Testis (tissue), 3 donors: ENCODE data around the gene CDKAL1. TPM values are rescaled to one million over a fixed set of nuclear protein-coding genes. Genes with fewer than 3 reads are reported as not detected.
A peak's percentile ranks its signal among the peaks of the same experiment; 100 is the strongest.

ENCODE experiments used
- DNase-seq: peaks from one replicate; pipeline ENCODE4 v3.0.0-alpha.2; 2019
- H3K27ac ChIP-seq, 2 donors: fragments of 200-600 bp; sonication (generic); one replicate each; pipeline ENCODE4 v1.5.1; 2019
- H3K27me3 ChIP-seq: fragments of 200-600 bp; sonication (generic); one replicate; pipeline ENCODE4 v1.5.1; 2019
- H3K36me3 ChIP-seq: fragments of 200-600 bp; sonication (generic); one replicate; pipeline ENCODE4 v1.5.1; 2017; ENCODE audit warnings: low read depth; ENCODE audit errors: missing control alignments
- H3K4me1 ChIP-seq: fragments of 200-600 bp; sonication (generic); one replicate; pipeline ENCODE4 v1.5.1; 2019
- H3K4me3 ChIP-seq, 2 donors: fragments of 200-600 bp; sonication (generic); one replicate each; pipeline ENCODE4 v1.5.1; 2017 to 2019
- H3K9me3 ChIP-seq: fragments of 200-600 bp; sonication (generic); one replicate; pipeline ENCODE4 v1.5.1; 2017
- POLR2A ChIP-seq: fragments of 450-650 bp; IDR thresholded peaks from one replicate; pipeline ENCODE4 v1.6.1; 2017; ENCODE audit warnings: antibody characterized with exemption, mild to moderate bottlenecking, moderate library complexity
- WGBS, 2 donors: methylation state at CpG; one replicate each; pipeline ENCODE4 v1.1.5; 2018; 5-methylcytosine and 5-hydroxymethylcytosine counted together
- intact Hi-C: fragments of 100-400 bp; cut with DNase I; formaldehyde crosslinking; loops from one replicate; pipeline ENCODE4 v1.15.1; 2023; ENCODE audit warnings: low total_unique reads
- polyA plus RNA-seq: library from polyadenylated mRNA; stranded (reverse); fragments of 350-450 nt; fragmentation: Illumina TruSeq; extraction: RNeasy Lipid Tissue Mini Kit (QIAGEN cat#74804); gene quantifications from one replicate; pipeline ENCODE4 v1.2.3, GENCODE V29; 2014; ENCODE audit warnings: low read depth, low replicate concordance; ENCODE audit not compliant: insufficient read depth
- total RNA-seq, 2 donors: library from RNA; depleted of rRNA; stranded (reverse); fragments of >200 nt; gene quantifications; one replicate each; pipeline ENCODE4 v1.2.3, GENCODE V29; 2016
- TF ChIP-seq, protein P1 (sequence below), 3 experiments: fragments of 450-650 bp in 2 of 3; fragments of 200-600 bp in 1 of 3; sonication (generic) in 1 of 3; IDR thresholded peaks; one replicate each; pipeline ENCODE4 v1.5.1; 2016 to 2019; ENCODE audit warnings: antibody characterized with exemption in 3 of 3, mild to moderate bottlenecking in 2 of 3, moderate library complexity in 1 of 3

Gene CDKAL1
- total and polyA plus RNA-seq, 3 donors from 2014 or later, result 11.1 to 18.5 (median 16.1) TPM

DNA sequence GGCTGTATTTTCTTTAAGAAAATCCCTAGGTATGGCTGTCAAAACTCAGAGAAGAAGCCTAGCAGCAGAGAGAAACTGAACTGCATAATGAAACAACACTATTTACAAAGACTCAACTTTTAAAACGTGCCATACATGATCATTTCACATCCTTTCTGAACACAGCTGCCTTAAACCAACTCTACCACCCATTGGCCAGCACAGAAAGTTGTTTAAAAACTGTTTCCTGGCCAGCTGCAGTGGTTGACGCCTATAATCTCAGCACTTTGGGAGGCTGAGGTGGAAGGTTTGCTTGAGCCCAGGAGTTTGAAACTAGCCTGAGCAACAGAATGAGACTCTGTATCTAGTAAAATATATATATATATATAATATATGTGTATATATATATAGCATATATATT, 722.9 kb downstream of the CDKAL1 start:
- Histone ChIP-seq H3K9me3 (no peaks in the 10 kb centered on the region), H3K27me3 (no peaks in the 10 kb centered on the region), H3K4me3 (no peak overlapping the region), H3K27ac (no peak overlapping the region), H3K4me1 (no peaks in the 10 kb centered on the region), H3K36me3 (no peaks in the 10 kb centered on the region)
- intact Hi-C loops, result no loop called here
- TF ChIP-seq, protein P1, sequence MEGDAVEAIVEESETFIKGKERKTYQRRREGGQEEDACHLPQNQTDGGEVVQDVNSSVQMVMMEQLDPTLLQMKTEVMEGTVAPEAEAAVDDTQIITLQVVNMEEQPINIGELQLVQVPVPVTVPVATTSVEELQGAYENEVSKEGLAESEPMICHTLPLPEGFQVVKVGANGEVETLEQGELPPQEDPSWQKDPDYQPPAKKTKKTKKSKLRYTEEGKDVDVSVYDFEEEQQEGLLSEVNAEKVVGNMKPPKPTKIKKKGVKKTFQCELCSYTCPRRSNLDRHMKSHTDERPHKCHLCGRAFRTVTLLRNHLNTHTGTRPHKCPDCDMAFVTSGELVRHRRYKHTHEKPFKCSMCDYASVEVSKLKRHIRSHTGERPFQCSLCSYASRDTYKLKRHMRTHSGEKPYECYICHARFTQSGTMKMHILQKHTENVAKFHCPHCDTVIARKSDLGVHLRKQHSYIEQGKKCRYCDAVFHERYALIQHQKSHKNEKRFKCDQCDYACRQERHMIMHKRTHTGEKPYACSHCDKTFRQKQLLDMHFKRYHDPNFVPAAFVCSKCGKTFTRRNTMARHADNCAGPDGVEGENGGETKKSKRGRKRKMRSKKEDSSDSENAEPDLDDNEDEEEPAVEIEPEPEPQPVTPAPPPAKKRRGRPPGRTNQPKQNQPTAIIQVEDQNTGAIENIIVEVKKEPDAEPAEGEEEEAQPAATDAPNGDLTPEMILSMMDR (IDR thresholded peaks at IDR 0.05), result no peak
- no peak for TF ChIP-seq POLR2A
- WGBS, 2 donors, result 69 to 78% methylated on average over 2 of the region's 2 CpGs
- no peak for DNase-seq

DNA sequence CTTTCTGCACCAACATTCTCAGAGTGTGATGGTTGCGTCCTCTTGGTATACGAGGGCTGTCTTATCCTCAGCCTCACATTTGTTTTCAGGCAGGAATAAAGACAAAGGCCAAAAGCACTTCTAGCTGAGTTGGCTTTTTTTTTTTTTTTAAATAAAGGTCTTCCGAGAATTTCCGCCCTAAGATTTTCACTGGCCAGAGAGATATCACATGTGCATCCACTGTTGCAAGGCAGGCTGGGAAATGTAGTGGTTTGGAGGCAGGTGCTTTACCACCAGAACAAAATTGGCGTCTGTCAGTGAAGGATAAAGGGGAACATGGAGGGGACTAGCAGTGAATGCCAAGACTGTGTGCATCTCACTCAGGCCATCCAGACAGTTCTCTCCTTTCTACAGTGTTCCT, 724.4 kb downstream of the CDKAL1 start:
- Histone ChIP-seq H3K36me3 (no peaks in the 10 kb centered on the region), H3K27ac (no peak overlapping the region), H3K4me3 (no peak overlapping the region), H3K9me3 (no peaks in the 10 kb centered on the region), H3K27me3 (no peaks in the 10 kb centered on the region), H3K4me1 (no peaks in the 10 kb centered on the region)
- TF ChIP-seq, protein P1 (IDR thresholded peaks at IDR 0.05), result no peak
- no peak for TF ChIP-seq POLR2A
- intact Hi-C loops, result no loop called here
- 76 to 84% methylated on average over 5 of the region's 5 CpGs for WGBS, 2 donors
- DNase-seq, result no peak

DNA sequence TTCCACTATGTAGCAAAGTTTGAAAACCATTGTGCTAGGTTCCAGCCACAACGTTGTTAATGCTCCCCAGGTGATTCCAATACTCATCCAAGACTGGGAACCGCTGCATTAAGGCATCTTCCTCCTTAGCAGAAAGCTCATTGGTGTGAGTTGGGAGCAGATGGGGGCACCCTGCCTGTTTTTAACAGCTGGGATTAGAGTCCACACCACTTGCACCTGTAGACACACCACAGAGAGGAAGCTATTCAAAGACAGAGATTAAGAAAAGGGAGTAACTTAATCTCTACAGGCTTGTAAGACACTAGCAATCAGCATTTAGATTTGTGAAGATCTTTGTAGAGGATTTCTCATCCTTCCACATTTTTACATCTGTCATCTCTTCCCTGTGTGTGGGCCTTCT, 725.4 kb downstream of the CDKAL1 start:
- H3K9me3 ChIP-seq, result no peaks in the 10 kb centered on the region
- no peaks in the 10 kb centered on the region for H3K36me3 ChIP-seq
- H3K4me1 ChIP-seq, result no peaks in the 10 kb centered on the region
- H3K27ac ChIP-seq, result no peak overlapping the region
- DNase-seq, result no peak
- H3K27me3 ChIP-seq, result no peaks in the 10 kb centered on the region
- TF ChIP-seq POLR2A, result no peak
- TF ChIP-seq, protein P1 (IDR thresholded peaks at IDR 0.05), result no peak
- intact Hi-C loops, result no loop called here
- 56 to 73% methylated on average over 2 of the region's 2 CpGs for whole genome bisulfite sequencing, 2 donors
- H3K4me3 ChIP-seq, result no peak overlapping the region

DNA sequence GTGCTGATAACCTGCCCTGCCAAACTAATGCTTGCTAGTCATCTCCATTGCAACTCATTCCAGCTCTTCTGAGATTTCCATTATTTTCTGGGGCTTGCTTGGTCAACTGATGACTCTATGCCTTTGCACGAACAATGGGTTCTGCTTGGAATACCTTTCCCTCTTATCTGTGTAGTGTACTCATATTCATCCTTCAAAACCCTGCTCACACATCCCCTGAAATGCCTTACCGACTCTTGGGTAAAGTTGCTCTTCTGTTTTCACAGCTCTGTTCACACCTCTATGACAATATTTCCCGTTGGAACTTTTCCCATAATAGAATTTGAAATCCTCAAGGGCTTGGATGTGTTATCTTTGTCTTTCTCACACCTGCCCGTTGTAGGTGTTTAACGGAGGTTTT, 728.2 kb downstream of the CDKAL1 start:
- intact Hi-C loops, result no loop called here
- 64 to 76% methylated on average over 5 of the region's 5 CpGs for WGBS, 2 donors
- Histone ChIP-seq H3K36me3 (no peaks in the 10 kb centered on the region), H3K4me3 (no peak overlapping the region), H3K27ac (no peak overlapping the region), H3K27me3 (no peaks in the 10 kb centered on the region), H3K9me3 (no peaks in the 10 kb centered on the region), H3K4me1 (no peaks in the 10 kb centered on the region)
- TF ChIP-seq, protein P1 (IDR thresholded peaks at IDR 0.05), result no peak
- TF ChIP-seq POLR2A, result no peak
- no peak for DNase-seq

DNA sequence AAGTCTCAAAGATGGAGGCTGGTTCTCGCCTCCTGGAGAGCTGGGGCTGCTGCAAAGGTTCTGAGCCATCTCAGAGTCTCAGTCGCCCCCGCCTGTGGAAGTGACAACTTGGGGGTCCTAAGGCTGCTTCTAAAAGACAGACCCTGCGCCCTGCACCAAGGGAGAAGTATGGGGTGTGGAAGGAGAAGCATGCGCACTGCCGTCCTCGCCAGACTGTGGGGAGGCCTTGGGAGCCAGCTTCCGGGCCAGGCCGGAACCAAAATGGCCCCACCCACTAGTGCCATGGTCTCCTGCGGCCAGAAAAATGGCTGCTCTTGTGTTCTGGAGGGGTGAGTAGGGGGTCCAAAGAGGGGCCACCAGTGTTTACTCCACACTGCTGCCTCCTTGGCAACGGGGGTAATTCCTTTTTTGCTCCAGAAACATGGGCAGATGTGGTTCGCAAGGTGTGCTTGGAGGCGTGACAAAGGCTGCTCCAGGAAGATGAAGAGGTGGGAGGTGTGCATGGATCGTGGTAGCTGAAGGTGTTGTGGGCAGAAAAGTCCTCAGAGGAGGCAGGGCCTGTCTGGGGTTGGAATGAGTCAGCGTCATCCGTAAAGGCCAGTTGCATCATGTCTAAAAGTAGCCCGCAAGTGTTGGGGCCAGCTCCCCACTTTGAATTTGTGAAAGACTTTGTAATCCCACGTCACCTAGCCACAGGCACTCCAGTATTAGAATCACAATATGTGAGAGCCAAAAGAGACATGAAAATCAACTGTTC, 729.5 kb downstream of the CDKAL1 start:
- Histone ChIP-seq H3K27ac (no peak overlapping the region), H3K9me3 (no peaks in the 10 kb centered on the region), H3K4me1 (no peaks in the 10 kb centered on the region), H3K27me3 (no peaks in the 10 kb centered on the region), H3K4me3 (peak overlapping the region; percentile 23 to 24), H3K36me3 (no peaks in the 10 kb centered on the region)
- TF ChIP-seq, protein P1 (IDR thresholded peaks at IDR 0.05), result no peak
- no peak for TF ChIP-seq POLR2A
- DNase-seq, result peak; percentile 30
- intact Hi-C loops, result no loop called here
- WGBS, 2 donors, result 61 to 69% methylated on average over 14 to 18 of the region's 18 CpGs
